CD14-positive monocyte (primary cell): ENCODE measurements around the gene POLR2L. TPM values are rescaled to one million over a fixed set of nuclear protein-coding genes. Genes with fewer than 3 reads are reported as not detected.

Source experiments
- DNase-seq, 3 donors: peaks; one replicate each; pipeline ENCODE4 v3.0.0-alpha.2; 2011 to 2022
- H2AFZ ChIP-seq: 2 replicates; pipeline ENCODE4 v1.6.0; 2012; ENCODE audit warnings: mild to moderate bottlenecking, low read depth, low read length, inconsistent platforms; ENCODE audit not compliant: insufficient read depth, poor library complexity, severe bottlenecking
- H3K27ac ChIP-seq, 2 donors: 1 replicate in 1 of 2; 2 replicates in 1 of 2; pipeline ENCODE4 v1.5.1; 2012 to 2013; ENCODE audit warnings: low read length in 2 of 2, control low read depth in 1 of 2, inconsistent platforms in 1 of 2, low read depth in 1 of 2, mild to moderate bottlenecking in 1 of 2
- H3K27me3 ChIP-seq, 2 donors: one replicate each; pipeline versions ENCODE4 v1.6.0 to v1.6.1; 2011 to 2013; ENCODE audit warnings: low read length in 2 of 2; ENCODE audit not compliant: control insufficient read depth in 2 of 2, insufficient read depth in 2 of 2
- H3K36me3 ChIP-seq, 2 donors: replicated peaks in 1 of 2; 1 replicate in 1 of 2; 2 replicates in 1 of 2; pipeline versions ENCODE4 v1.5.1 to v1.6.1; 2012 to 2013; ENCODE audit warnings: low read length in 2 of 2, control low read depth in 1 of 2, inconsistent platforms in 1 of 2, mild to moderate bottlenecking in 1 of 2; ENCODE audit not compliant: insufficient read depth in 2 of 2, control insufficient read depth in 1 of 2
- H3K4me1 ChIP-seq, 2 donors: 1 replicate in 1 of 2; 2 replicates in 1 of 2; pipeline versions ENCODE4 v1.5.1 to v1.6.1; 2012 to 2013; ENCODE audit warnings: low read length in 2 of 2, control low read depth in 1 of 2, inconsistent platforms in 1 of 2, mild to moderate bottlenecking in 1 of 2, moderate library complexity in 1 of 2; ENCODE audit not compliant: insufficient read depth in 2 of 2, control insufficient read depth in 1 of 2
- H3K4me2 ChIP-seq: replicated peaks from 2 replicates; pipeline ENCODE3; 2012; ENCODE audit warnings: low read length, moderate library complexity, mild to moderate bottlenecking; ENCODE audit not compliant: poor library complexity, severe bottlenecking; ENCODE audit errors: extremely low read depth
- H3K4me3 ChIP-seq, 3 experiments: fragments of 200-600 bp in 1 of 3; sonication (generic) in 1 of 3; replicated peaks in 1 of 3; 1 replicate in 2 of 3; 2 replicates in 1 of 3; pipeline ENCODE4 v1.5.1; 2011 to 2013; ENCODE audit warnings: low read length in 3 of 3, mild to moderate bottlenecking in 3 of 3, control low read depth in 2 of 3, low read depth in 2 of 3, inconsistent platforms in 1 of 3, moderate library complexity in 1 of 3
- H3K79me2 ChIP-seq: 2 replicates; pipeline ENCODE4 v1.6.0; 2012; ENCODE audit warnings: mild to moderate bottlenecking, control low read depth, inconsistent platforms, low read length, moderate library complexity; ENCODE audit not compliant: insufficient read depth
- H3K9ac ChIP-seq: 2 replicates; pipeline ENCODE4 v1.6.0; 2017; ENCODE audit warnings: low read length, mild to moderate bottlenecking; ENCODE audit not compliant: insufficient read depth, poor library complexity, severe bottlenecking
- H3K9me3 ChIP-seq, 2 donors: replicated peaks in 1 of 2; 1 replicate in 1 of 2; 2 replicates in 1 of 2; pipeline versions ENCODE4 v1.5.1 to v1.6.1; 2012 to 2013; ENCODE audit warnings: low read length in 2 of 2, control low read depth in 1 of 2; ENCODE audit not compliant: control insufficient read depth in 1 of 2, insufficient read depth in 1 of 2
- H4K20me1 ChIP-seq: 2 replicates; pipeline ENCODE4 v1.6.0; 2012; ENCODE audit warnings: mild to moderate bottlenecking, low read length, control low read depth, moderate library complexity; ENCODE audit not compliant: insufficient read depth
- H3K27ac Mint-ChIP-seq, 7 donors: one replicate each; pipeline ENCODE4 v1.8.0; 2020; ENCODE audit warnings: mild to moderate bottlenecking in 7 of 7, mixed read lengths in 7 of 7, moderate library complexity in 6 of 7, inconsistent platforms in 2 of 7
- H3K27me3 Mint-ChIP-seq, 3 donors: one replicate each; pipeline ENCODE4 v1.8.0; 2021 to 2022; ENCODE audit warnings: low read depth in 3 of 3, mild to moderate bottlenecking in 3 of 3, mixed read lengths in 3 of 3, moderate library complexity in 3 of 3, inconsistent platforms in 1 of 3
- H3K36me3 Mint-ChIP-seq, 2 donors: one replicate each; pipeline ENCODE4 v1.8.0; 2020; ENCODE audit warnings: mixed read lengths in 2 of 2, inconsistent platforms in 1 of 2, mild to moderate bottlenecking in 1 of 2
- H3K4me1 Mint-ChIP-seq: one replicate; pipeline ENCODE4 v1.8.0; 2020; ENCODE audit warnings: mild to moderate bottlenecking, mixed read lengths
- H3K4me3 Mint-ChIP-seq, 2 donors: one replicate each; pipeline ENCODE4 v1.8.0; 2020; ENCODE audit warnings: mild to moderate bottlenecking in 2 of 2, mixed read lengths in 2 of 2, moderate library complexity in 1 of 2
- H3K9me3 Mint-ChIP-seq, 7 donors: one replicate each; pipeline ENCODE4 v1.8.0; 2020 to 2022; ENCODE audit warnings: mixed read lengths in 7 of 7, mild to moderate bottlenecking in 6 of 7, moderate library complexity in 6 of 7, inconsistent platforms in 2 of 7
- CTCF ChIP-seq: fragments of 200-600 bp; IDR thresholded peaks from one replicate; pipeline ENCODE4 v1.8.0; 2022; ENCODE audit warnings: antibody characterized with exemption, mild to moderate bottlenecking
- WGBS: methylation state at CpG from one replicate; pipeline ENCODE4 v1.1.5; 2013; ENCODE audit warnings: missing lambda C conversion rate; ENCODE audit not compliant: insufficient coverage; 5-methylcytosine and 5-hydroxymethylcytosine counted together
- intact Hi-C, 2 donors: fragments of 100-400 bp; cut with micrococcal nuclease; formaldehyde crosslinking; loops; one replicate each; pipeline versions ENCODE4 v1.15.0 to v1.15.1; 2023
- polyA plus RNA-seq, 3 donors: library from polyadenylated mRNA; depleted of rRNA in 1 of 3; unstranded in 2 of 3; stranded (reverse) in 1 of 3; fragments of 300-500 nt in 2 of 3; fragments of >200 nt in 1 of 3; fragmentation: Illumina TruSeq in 2 of 3; gene quantifications; 1 replicate in 2 of 3; 2 replicates in 1 of 3; pipeline ENCODE4 v1.2.3, GENCODE V29; 2012 to 2021

POLR2L gene
- polyA plus RNA-seq, 3 donors = 93.9 to 133 (median 110) TPM

- TF ChIP-seq CTCF = no peak
- DNase-seq = no peak
- no peaks in the 10 kb centered on the region for H3K9me3 Mint-ChIP-seq
- Histone ChIP-seq H3K9me3 (no peaks in the 10 kb centered on the region), H3K4me2 (peak overlapping the region; percentile 88), H4K20me1 (peaks cover 76% of the 10 kb centered on the region), H3K36me3 (peaks cover 33 to 36% of the 10 kb centered on the region in 2 donors), H3K4me3 (peak overlapping the region; percentile 88 to 94 (median 92)), H3K27ac (peak overlapping the region; percentile 15 to 93), H3K9ac (peak overlapping the region; percentile 95), H2AFZ (peak overlapping the region; percentile 72), H3K4me1 (peaks cover 40 to 64% of the 10 kb centered on the region in 2 donors), H3K79me2 (peaks cover 29% of the 10 kb centered on the region), H3K27me3 (no peaks in the 10 kb centered on the region)
- peaks cover 43% of the 10 kb centered on the region for H3K4me1 Mint-ChIP-seq
- peak overlapping the region in 6 of 7 donors; percentile 45 to 88 (median 74) for H3K27ac Mint-ChIP-seq
- intact Hi-C loops = loop anchor here in 1 of 2 donors (5.0 kb wide), 1 partner anchor 35 kb away; the partner anchor contains the start of genes PIDD1 and RPLP2
- H3K4me3 Mint-ChIP-seq = peak overlapping the region; percentile 86 to 93
- 1% methylated on average over 27 of the region's 27 CpGs for WGBS
- H3K27me3 Mint-ChIP-seq = peaks cover 0 to 13% (median 8%) of the 10 kb centered on the region in 3 donors
- peaks cover 34 to 38% of the 10 kb centered on the region in 2 donors for H3K36me3 Mint-ChIP-seq
Measured at GRCh38 chr11:841981-842369, 354 bp downstream of the POLR2L start.

DNA sequence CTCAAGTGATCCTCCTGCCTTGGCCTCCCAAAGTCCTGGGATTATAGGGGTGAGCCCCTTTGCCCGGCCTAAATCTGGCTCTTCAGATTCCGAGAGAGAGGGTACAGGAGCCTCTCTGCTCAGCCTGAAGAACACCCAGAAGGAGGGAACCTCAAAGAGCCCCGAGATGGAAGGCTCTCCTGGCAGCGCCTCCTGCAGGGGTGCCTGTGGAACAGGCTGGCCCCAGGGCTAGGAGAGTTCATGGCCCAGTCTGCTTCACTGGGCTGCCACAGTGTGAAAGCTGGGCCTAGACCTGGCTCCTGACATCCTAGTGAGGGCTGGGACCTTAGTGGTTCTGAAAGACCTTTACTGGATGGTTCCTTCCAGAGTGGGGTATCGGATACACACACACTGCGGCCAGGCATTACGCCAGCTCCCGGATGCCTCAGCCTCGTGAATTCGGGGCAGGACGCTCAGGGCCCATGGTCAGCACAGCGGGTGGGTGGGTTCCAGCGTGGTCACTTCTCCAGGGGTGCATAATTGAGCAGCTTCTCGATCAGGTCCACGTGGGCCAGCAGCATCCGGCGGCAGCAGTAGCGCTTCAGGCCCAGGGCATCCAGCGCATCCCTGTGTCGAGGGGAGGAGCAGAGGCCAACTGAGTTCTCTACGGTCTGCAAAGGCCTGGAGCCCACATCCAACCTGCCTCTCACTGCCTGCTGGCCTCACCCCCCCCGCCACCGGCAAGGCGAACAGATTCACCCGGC, 2.3 kb downstream of the POLR2L start:
- Histone ChIP-seq H3K4me3 (no peak overlapping the region), H3K27me3 (peaks cover 0 to 2% of the 10 kb centered on the region in 2 donors), H3K27ac (peak overlapping the region in 1 of 2 donors; percentile 3), H3K9ac (no peak overlapping the region), H3K9me3 (no peaks in the 10 kb centered on the region), H3K4me2 (no peak overlapping the region), H2AFZ (no peak overlapping the region), H4K20me1 (peaks cover 75% of the 10 kb centered on the region), H3K79me2 (peaks cover 30% of the 10 kb centered on the region), H3K36me3 (peaks cover 41 to 46% of the 10 kb centered on the region in 2 donors), H3K4me1 (peaks cover 37 to 50% of the 10 kb centered on the region in 2 donors)
- DNase-seq = no peak
- Mint-ChIP-seq H3K4me1 (peaks cover 35% of the 10 kb centered on the region), H3K4me3 (no peak overlapping the region), H3K27ac (peak overlapping the region in 3 of 7 donors; percentile 57 to 74 (median 69)), H3K27me3 (peaks cover 0 to 19% (median 8%) of the 10 kb centered on the region in 3 donors), H3K9me3 (peaks cover 0 to 3% (median 0%) of the 10 kb centered on the region in 7 donors), H3K36me3 (peaks cover 43 to 48% of the 10 kb centered on the region in 2 donors)
- peak; percentile 57 for TF ChIP-seq CTCF
- WGBS = 96% methylated on average over 19 of the region's 25 CpGs
- intact Hi-C loops = loop anchor here in 1 of 2 donors (5.0 kb wide), 1 partner anchor 33 kb away; the partner anchor contains the start of genes PIDD1 and RPLP2
